HepG2 (cell line): Measurements from ENCODE around the gene TBR1. TPM values are rescaled to one million over a fixed set of nuclear protein-coding genes. Genes with fewer than 3 reads are reported as not detected.
A peak's percentile ranks its signal among the peaks of the same experiment; 100 is the strongest.

ENCODE experiments used
- ATAC-seq: fragments of 200-7000 bp; cut with Tn5 transposase; 3 replicates; pipeline ENCODE4 v1.9.1; 2020; ENCODE audit warnings: mild to moderate bottlenecking, moderate library complexity
- BruUV-seq: library from RNA; stranded (reverse); fragments of 400-500 nt; replicated peaks from 2 replicates; lab custom pipeline; 2021; lab: Mats Ljungman, UMichigan
- CTCF ChIA-PET: fragments of 300-600 bp; formaldehyde crosslinking; extraction: SDS; loops from one replicate; lab custom pipeline; 2021; ENCODE audit warnings: low total read pairs, inconsistent platforms, low intra/inter-chr PET ratio; lab: Yijun Ruan, JAX
- POLR2A ChIA-PET: fragments of 350-600 bp; sonication (Branson Sonifier 250); formaldehyde crosslinking; loops from one replicate; lab custom pipeline; 2020; ENCODE audit warnings: antibody characterized with exemption, inconsistent platforms; lab: Yijun Ruan, JAX
- DNase-seq: peaks from one replicate; pipeline ENCODE4 v3.0.0-alpha.2; 2015; ENCODE audit warnings: low spot score
- FAIRE-seq: peaks from 3 replicates; lab custom pipeline; 2011; peaks lifted over from hg19 to GRCh38; lab: Jason Lieb, UNC
- H2AFZ ChIP-seq: one replicate; pipeline ENCODE4 v1.6.1; 2011; ENCODE audit warnings: low read length, inconsistent platforms
- H3K27ac ChIP-seq: fragments of 300-600 bp; 3 replicates; pipeline ENCODE4 v1.8.0; 2011; ENCODE audit warnings: mixed run types, mild to moderate bottlenecking, mixed read lengths, low read length, inconsistent platforms; ENCODE audit not compliant: insufficient read depth; ENCODE audit errors: extremely low read length
- H3K27me3 ChIP-seq, 2 experiments: fragments of 200-600 bp in 1 of 2; 2 replicates in 1 of 2; 3 replicates in 1 of 2; pipeline versions ENCODE4 v1.6.0 to v1.8.0; 2011; ENCODE audit warnings: low read length in 2 of 2, mild to moderate bottlenecking in 2 of 2, moderate library complexity in 2 of 2, inconsistent platforms in 1 of 2; ENCODE audit not compliant: insufficient read depth in 2 of 2, control insufficient read depth in 1 of 2
- H3K36me3 ChIP-seq, 2 experiments: fragments of 200-600 bp in 1 of 2; replicated peaks in 1 of 2; 2 replicates in 1 of 2; 3 replicates in 1 of 2; pipeline versions ENCODE4 v1.5.1 to v1.8.0; 2011; ENCODE audit warnings: low read length in 2 of 2, inconsistent platforms in 1 of 2; ENCODE audit not compliant: insufficient read depth in 2 of 2, control insufficient read depth in 1 of 2
- H3K4me1 ChIP-seq: 2 replicates; pipeline ENCODE4 v1.5.1; 2012; ENCODE audit warnings: low read length, inconsistent platforms; ENCODE audit not compliant: insufficient read depth
- H3K4me2 ChIP-seq: 2 replicates; pipeline ENCODE4 v1.6.0; 2011; ENCODE audit warnings: low read depth, low read length, inconsistent platforms
- H3K4me3 ChIP-seq, 3 experiments: fragments of 200-600 bp in 1 of 3; sonication (generic), shearing (Covaris generic) in 1 of 3; replicated peaks in 1 of 3; 2 replicates each; pipeline ENCODE4 v1.5.1; 2011 to 2016; ENCODE audit warnings: low read length in 3 of 3, inconsistent platforms in 2 of 3, low read depth in 2 of 3, mild to moderate bottlenecking in 2 of 3, control low read depth in 1 of 3, mixed read lengths in 1 of 3; ENCODE audit not compliant: insufficient read depth in 1 of 3
- H3K79me2 ChIP-seq: one replicate; pipeline ENCODE4 v1.6.1; 2011; ENCODE audit warnings: low read length, inconsistent platforms; ENCODE audit not compliant: insufficient read depth
- H3K9ac ChIP-seq: 2 replicates; pipeline ENCODE4 v1.6.0; 2011; ENCODE audit warnings: mild to moderate bottlenecking, low read depth, low read length, inconsistent platforms; ENCODE audit not compliant: insufficient read depth
- H3K9me3 ChIP-seq: 2 replicates; pipeline ENCODE4 v1.5.1; 2012; ENCODE audit warnings: mild to moderate bottlenecking, low read length
- H4K20me1 ChIP-seq: 2 replicates; pipeline ENCODE4 v1.6.0; 2011; ENCODE audit warnings: inconsistent platforms, mild to moderate bottlenecking, low read length, moderate library complexity; ENCODE audit not compliant: insufficient read depth
- ARHGAP35 ChIP-seq: sonication (generic); formaldehyde crosslinking; IDR thresholded peaks from 2 replicates; pipeline ENCODE4 v1.9.0; 2022; ENCODE audit warnings: mild to moderate bottlenecking, inconsistent platforms, moderate library complexity, missing genetic modification reagents, borderline replicate concordance
- ARNTL ChIP-seq: sonication (generic); formaldehyde crosslinking; IDR thresholded peaks from 2 replicates; pipeline ENCODE4 v1.4.0; 2020; ENCODE audit warnings: mild to moderate bottlenecking, missing genetic modification reagents
- CREB3 ChIP-seq: sonication (generic); formaldehyde crosslinking; IDR thresholded peaks from 2 replicates; pipeline ENCODE4 v1.5.0; 2020; ENCODE audit warnings: missing genetic modification reagents
- POLR2G ChIP-seq: fragments of 200-400 bp; formaldehyde crosslinking; IDR thresholded peaks from 2 replicates; pipeline ENCODE4 v1.6.1; 2018; ENCODE audit warnings: mild to moderate bottlenecking, low read depth, low read length, moderate library complexity
- SAFB2 ChIP-seq: sonication (generic); formaldehyde crosslinking; IDR thresholded peaks from 2 replicates; pipeline ENCODE4 v1.5.1; 2020; ENCODE audit warnings: missing genetic modification reagents, low read depth, mild to moderate bottlenecking, borderline replicate concordance
- SP2 ChIP-seq: sonication (generic); formaldehyde crosslinking; IDR thresholded peaks from 2 replicates; pipeline ENCODE4 v1.5.1; 2020; ENCODE audit warnings: mild to moderate bottlenecking, missing genetic modification reagents
- ZFP90 ChIP-seq: sonication (generic); formaldehyde crosslinking; IDR thresholded peaks from 2 replicates; pipeline ENCODE4 v1.8.0; 2022; ENCODE audit warnings: missing genetic modification reagents, mild to moderate bottlenecking, inconsistent platforms, borderline replicate concordance
- ZNF670 ChIP-seq: sonication (generic); formaldehyde crosslinking; IDR thresholded peaks from 2 replicates; pipeline ENCODE4 v1.8.0; 2022; ENCODE audit warnings: mild to moderate bottlenecking, missing genetic modification reagents, borderline replicate concordance
- ZNF674 ChIP-seq: sonication (generic); formaldehyde crosslinking; IDR thresholded peaks from 2 replicates; pipeline ENCODE4 v1.5.0; 2020; ENCODE audit warnings: low read depth, mild to moderate bottlenecking, missing genetic modification reagents
- WGBS: methylation state at CpG from one replicate; pipeline ENCODE4 v1.1.6; 2017; ENCODE audit warnings: low lambda C conversion rate; 5-methylcytosine and 5-hydroxymethylcytosine counted together
- in situ Hi-C: cut with HindIII; loops from 2 replicates; pipeline ENCODE4 v1.10.0; 2017; ENCODE audit warnings: low pct_unique_long_range_greater_than_20kb; ENCODE audit not compliant: extremely low pct_ligation_motif_present
- intact Hi-C: fragments of 100-400 bp; cut with micrococcal nuclease; formaldehyde crosslinking; loops from one replicate; pipeline ENCODE4 v1.10.0; 2022; ENCODE audit not compliant: unreplicated experiment
- polyA plus RNA-seq, 8 experiments: library from polyadenylated mRNA; depleted of rRNA in 3 of 8; stranded (reverse) in 7 of 8; unstranded in 1 of 8; fragments of >200 nt; fragmentation: Illumina TruSeq in 4 of 8; extraction: Trizol in 4 of 8; gene quantifications; 2 replicates each; pipeline versions ENCODE4 v1.2.1 to v1.2.3, GENCODE V29; 2011 to 2016; ENCODE audit warnings: low read depth in 4 of 8, missing spikeins in 1 of 8, mixed read lengths in 1 of 8; ENCODE audit not compliant: insufficient read depth in 1 of 8
- total RNA-seq, 5 experiments: library from RNA; depleted of rRNA; stranded (reverse); fragments of >200 nt; fragmentation: Illumina TruSeq; extraction: Trizol; gene quantifications; 2 replicates each; pipeline ENCODE4 v1.2.3, GENCODE V29; 2016; ENCODE audit warnings: low read depth in 1 of 5
- TF ChIP-seq, protein P1 (sequence below): sonication (generic); formaldehyde crosslinking; conservative IDR thresholded peaks from 2 replicates; pipeline ENCODE4 v1.4.0; 2020; ENCODE audit warnings: missing genetic modification reagents
- TF ChIP-seq, protein P2 (sequence below): IDR thresholded peaks from 2 replicates; pipeline ENCODE4 v1.6.1; 2016; ENCODE audit warnings: missing compliant biosample characterization, missing genetic modification reagents, borderline replicate concordance
- TF ChIP-seq, protein P3 (sequence below): sonication (generic); formaldehyde crosslinking; IDR thresholded peaks from 2 replicates; pipeline ENCODE4 v1.4.0; 2020; ENCODE audit warnings: missing genetic modification reagents

Gene TBR1
- total and polyA plus RNA-seq, 2 of the 13 experiments (the other 11 are each of a cell fraction or from before 2014, with no cell fraction given): not detected

GRCh38 chr2:161414042-161415033 is 1.8 kb upstream of the TBR1 start (continued):
- TF ChIP-seq ARNTL (peak; percentile 38; the same call in 1 of the 2 replicates), SAFB2 (peak; percentile 45; the same call in 1 of the 2 replicates), SP2 (CRISPR knock-in tag) (0 out of 2 replicates have a peak, but pooled peaks have one; percentile 33), ARHGAP35 (CRISPR knock-in tag) (peak; percentile 51; the same call in 1 of the 2 replicates), ZFP90 (CRISPR knock-in tag) (peak; percentile 70; the same call in 1 of the 2 replicates), POLR2G (0 out of 2 replicates have a peak, but pooled peaks have one; percentile 10)
- TF ChIP-seq, protein P1, sequence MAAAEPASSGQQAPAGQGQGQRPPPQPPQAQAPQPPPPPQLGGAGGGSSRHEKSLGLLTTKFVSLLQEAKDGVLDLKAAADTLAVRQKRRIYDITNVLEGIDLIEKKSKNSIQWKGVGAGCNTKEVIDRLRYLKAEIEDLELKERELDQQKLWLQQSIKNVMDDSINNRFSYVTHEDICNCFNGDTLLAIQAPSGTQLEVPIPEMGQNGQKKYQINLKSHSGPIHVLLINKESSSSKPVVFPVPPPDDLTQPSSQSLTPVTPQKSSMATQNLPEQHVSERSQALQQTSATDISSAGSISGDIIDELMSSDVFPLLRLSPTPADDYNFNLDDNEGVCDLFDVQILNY: no peak; the same call in 1 of the 2 replicates

GRCh38 chr2:161415034-161415986 is 787 bp upstream of the TBR1 start:
- Histone ChIP-seq H3K4me1 (peaks cover 44% of the 10 kb centered on the region), H3K27ac (no peak overlapping the region), H3K4me2 (peak overlapping the region; percentile 92), H3K4me3 (peak overlapping the region; percentile 47 to 76 (median 68)), H3K27me3 (peaks cover 16 to 56% of the 10 kb centered on the region in 2 experiments), H2AFZ (peak overlapping the region; percentile 17), H3K9ac (no peak overlapping the region), H3K36me3 (no peaks in the 10 kb centered on the region; a peak in 1 of 5 replicates), H3K9me3 (no peaks in the 10 kb centered on the region), H4K20me1 (no peaks in the 10 kb centered on the region), H3K79me2 (no peaks in the 10 kb centered on the region)
- FAIRE-seq (no peak), ATAC-seq (peak; percentile 33), DNase-seq (peak; percentile 10)
- 3% methylated on average over 29 of the region's 29 CpGs for WGBS
- POLR2A ChIA-PET: no interaction called here
- intact Hi-C loops (loop anchor here (5.0 kb wide), 1 partner anchor 108 kb away; the partner anchor contains the start of gene PSMD14), in situ Hi-C loops (no loop called here)
- CTCF ChIA-PET: no interaction called here
- no TSS peak for BruUV-seq
- TF ChIP-seq, protein P2, sequence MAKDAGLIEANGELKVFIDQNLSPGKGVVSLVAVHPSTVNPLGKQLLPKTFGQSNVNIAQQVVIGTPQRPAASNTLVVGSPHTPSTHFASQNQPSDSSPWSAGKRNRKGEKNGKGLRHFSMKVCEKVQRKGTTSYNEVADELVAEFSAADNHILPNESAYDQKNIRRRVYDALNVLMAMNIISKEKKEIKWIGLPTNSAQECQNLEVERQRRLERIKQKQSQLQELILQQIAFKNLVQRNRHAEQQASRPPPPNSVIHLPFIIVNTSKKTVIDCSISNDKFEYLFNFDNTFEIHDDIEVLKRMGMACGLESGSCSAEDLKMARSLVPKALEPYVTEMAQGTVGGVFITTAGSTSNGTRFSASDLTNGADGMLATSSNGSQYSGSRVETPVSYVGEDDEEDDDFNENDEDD (CRISPR knock-in tag): no peak
- TF ChIP-seq, protein P3, sequence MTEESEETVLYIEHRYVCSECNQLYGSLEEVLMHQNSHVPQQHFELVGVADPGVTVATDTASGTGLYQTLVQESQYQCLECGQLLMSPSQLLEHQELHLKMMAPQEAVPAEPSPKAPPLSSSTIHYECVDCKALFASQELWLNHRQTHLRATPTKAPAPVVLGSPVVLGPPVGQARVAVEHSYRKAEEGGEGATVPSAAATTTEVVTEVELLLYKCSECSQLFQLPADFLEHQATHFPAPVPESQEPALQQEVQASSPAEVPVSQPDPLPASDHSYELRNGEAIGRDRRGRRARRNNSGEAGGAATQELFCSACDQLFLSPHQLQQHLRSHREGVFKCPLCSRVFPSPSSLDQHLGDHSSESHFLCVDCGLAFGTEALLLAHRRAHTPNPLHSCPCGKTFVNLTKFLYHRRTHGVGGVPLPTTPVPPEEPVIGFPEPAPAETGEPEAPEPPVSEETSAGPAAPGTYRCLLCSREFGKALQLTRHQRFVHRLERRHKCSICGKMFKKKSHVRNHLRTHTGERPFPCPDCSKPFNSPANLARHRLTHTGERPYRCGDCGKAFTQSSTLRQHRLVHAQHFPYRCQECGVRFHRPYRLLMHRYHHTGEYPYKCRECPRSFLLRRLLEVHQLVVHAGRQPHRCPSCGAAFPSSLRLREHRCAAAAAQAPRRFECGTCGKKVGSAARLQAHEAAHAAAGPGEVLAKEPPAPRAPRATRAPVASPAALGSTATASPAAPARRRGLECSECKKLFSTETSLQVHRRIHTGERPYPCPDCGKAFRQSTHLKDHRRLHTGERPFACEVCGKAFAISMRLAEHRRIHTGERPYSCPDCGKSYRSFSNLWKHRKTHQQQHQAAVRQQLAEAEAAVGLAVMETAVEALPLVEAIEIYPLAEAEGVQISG (CRISPR knock-in tag): no peak
- TF ChIP-seq ZNF670: 0 out of 2 replicates have a peak, but pooled peaks have one; percentile 16
- no peak for TF ChIP-seq ZNF674 (CRISPR knock-in tag)
- no peak for TF ChIP-seq CREB3 (CRISPR knock-in tag)
